NCI-H1048 (cell line): ENCODE results near the gene PLA2G4A.

ENCODE experiments used
- DNase-seq: peaks from one replicate; lab custom pipeline; 2025; lab: John Stamatoyannopoulos, UW

Gene PLA2G4A

DNA sequence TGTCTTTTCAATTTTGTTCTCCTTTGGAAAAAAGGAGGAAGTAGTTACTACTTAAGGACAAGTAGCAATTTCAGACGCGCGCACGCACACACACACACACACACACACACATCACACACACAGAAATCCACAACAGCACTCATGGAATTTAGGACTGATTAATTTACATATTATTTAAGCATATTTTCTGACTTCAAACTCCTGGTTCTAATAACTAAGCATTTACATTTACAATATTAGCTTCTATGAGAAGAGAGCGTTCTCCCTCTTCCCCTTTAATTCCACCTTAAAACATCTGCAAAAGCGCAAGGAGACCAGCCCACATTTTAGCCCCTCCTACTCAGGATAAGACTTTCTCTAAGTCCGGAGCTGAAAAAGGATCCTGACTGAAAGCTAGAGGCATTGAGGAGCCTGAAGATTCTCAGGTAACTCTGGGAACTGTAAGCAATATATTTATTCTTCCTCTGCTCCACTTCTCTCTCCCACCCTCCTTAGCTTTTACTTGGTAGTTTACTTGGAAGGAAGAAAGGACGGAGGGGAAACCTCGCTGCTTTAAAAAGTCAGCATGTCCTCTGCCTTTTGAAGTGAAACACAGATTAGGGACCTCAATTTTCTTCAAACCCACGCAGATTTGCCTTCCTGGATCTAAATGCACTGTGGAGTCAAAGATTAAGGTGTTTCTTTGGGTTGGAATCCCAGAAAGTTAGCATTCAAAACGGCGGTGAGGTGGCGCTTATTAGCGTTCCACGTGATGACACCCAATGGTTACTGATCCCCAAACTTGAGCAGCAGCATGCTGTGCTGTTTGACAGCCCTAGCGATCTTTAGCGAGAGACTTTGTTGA is at the start of gene PLA2G4A:
Gene PLA2G4A (plus strand): TSS at position 339 of the 844 bp plus-strand sequence. CDS start 25,406 bp downstream, outside the sequence.
- no peak for DNase-seq

- DNase-seq = no peak
These were observed 48.7 kb upstream of the PLA2G4A start for GRCh38 chr1:186780076-186780475.

- DNase-seq = no peak
These were observed 47.0 kb upstream of the PLA2G4A start for GRCh38 chr1:186781730-186782129.

DNA sequence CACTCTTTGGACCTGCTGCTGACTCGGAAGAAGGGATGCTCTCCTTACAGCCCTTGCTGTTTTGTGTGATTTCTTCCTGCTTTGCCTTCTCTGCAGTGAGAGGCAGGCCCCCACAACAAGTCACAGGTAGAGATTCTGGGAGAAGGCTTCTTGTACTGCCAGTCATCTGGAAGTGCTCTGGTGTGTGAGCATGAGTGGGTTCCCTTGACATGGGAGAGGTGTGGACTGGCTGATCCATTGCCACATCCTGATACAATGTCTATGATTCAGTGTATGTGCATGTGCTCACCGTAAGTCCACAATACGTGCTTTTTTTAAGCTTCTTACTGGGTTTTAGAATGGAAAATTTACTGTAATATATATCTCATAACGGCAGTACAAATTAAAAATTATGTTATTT is 46.0 kb upstream of the PLA2G4A start:
- DNase-seq = no peak

DNA sequence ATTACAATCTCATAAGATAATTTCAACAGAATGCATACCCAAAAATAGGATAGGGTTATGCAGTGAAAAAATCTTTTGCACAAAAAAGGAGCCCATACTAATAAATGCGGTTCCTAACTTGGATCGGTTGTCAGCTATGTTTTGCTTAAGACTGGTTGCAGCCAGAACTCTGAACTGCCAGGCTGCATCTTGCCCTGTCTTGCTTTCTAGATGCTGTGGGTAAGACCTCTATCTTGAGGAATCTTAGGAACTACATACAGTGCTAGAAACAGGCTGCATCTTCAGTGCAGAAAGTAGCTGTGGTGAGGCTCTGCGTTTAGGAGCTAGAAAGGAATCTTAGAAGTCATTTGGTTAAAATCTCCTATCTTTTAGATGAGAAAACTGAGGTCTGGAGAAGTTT is 45.6 kb upstream of the PLA2G4A start:
- no peak for DNase-seq

- DNase-seq = no peak
These were observed 43.2 kb upstream of the PLA2G4A start for GRCh38 chr1:186785503-186785902.

GRCh38 chr1:186790101-186790500 is 38.6 kb upstream of the PLA2G4A start:
- no peak for DNase-seq

DNA sequence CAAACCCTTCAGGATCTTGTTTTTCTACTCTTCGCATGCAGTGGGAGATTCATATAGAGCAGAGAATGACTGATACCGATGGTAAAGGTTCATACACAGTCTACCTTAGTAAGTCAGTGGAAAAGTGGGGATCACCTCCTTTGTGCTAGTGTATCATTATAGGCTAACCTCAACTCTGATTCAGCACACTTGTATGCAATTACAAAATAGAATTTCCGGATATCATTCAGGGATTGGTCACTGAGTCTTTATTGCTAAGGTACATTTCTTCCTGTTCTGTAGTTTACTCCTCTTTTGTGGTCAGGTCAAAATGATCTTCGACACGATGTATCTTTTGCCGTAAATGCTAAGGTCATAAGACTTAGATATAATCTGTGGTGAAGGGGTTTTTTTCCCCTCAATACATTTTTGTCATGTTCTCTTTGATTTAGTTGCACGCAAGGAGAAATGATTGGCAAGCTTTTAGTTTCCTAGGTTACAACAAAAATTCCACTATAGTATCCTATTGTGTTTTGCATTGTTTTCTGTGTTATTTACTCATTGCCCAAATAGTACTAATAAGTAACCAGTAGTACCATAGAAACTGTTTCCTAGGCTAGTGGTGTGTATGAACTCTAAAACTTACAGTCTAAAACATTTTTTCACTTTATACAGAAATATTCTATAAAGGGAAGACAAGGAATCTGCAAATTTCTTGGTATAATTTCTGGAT is 35.7 kb upstream of the PLA2G4A start:
- DNase-seq = no peak

DNA sequence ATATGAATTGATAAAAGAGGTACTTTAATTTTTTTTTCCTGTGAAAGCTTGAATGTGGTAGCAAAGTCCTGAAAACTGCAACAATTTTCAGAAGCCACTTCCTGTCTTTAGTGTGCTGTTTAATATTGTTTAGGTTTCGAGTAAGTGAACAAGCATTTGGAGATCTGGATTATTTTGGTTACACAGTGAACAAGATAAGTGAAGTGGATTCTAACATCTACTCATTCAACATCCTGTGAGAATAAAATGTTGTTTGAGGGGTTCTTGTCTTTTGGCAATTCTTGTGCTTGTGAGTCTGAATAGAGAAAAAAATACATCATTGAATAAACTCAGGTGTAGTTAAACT is 35.2 kb upstream of the PLA2G4A start:
- DNase-seq = no peak

- DNase-seq = no peak
These were observed 29.6 kb upstream of the PLA2G4A start for GRCh38 chr1:186798960-186799688.

DNA sequence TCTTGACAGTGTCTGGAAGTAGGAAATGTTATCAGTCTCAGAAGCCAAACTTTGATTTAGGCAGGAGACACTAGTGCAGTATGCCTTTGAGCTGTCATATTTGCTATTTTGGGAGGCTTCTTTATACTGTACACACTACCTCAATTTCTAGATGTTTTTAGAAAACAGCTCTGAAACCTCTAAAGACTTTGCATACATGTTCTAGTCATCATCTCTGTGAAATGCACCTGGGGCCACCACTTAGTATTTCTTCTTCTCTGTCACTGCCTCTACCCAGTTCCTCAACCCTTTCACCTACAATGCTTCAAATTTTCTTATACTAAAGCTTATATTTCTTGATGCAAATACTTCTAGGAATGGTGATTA is 29.1 kb upstream of the PLA2G4A start:
- no peak for DNase-seq

DNA sequence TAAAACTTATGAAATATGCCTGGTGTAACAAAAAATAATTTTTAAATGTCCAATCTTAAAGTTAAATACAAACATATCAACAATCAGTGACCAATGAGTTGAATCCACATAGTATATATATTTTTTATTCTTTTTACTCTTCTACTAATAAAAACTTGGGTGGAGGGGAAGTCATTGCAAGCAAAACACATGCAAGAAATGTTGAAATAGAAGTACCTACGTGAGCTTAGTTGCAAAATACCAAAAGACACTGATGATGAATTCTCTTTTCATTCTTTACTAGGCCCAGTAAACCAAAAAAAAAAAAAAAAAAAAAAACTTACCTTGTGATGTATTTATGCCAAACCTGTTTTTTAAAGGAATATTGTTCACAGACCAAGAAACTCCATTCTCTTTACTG is 26.4 kb upstream of the PLA2G4A start:
- no peak for DNase-seq

GRCh38 chr1:186804679-186805078 is 24.1 kb upstream of the PLA2G4A start:
- no peak for DNase-seq

- DNase-seq = no peak
These were observed 22.3 kb upstream of the PLA2G4A start for GRCh38 chr1:186806477-186806876.

- no peak for DNase-seq
These were observed 21.6 kb upstream of the PLA2G4A start for GRCh38 chr1:186807163-186807562.

DNA sequence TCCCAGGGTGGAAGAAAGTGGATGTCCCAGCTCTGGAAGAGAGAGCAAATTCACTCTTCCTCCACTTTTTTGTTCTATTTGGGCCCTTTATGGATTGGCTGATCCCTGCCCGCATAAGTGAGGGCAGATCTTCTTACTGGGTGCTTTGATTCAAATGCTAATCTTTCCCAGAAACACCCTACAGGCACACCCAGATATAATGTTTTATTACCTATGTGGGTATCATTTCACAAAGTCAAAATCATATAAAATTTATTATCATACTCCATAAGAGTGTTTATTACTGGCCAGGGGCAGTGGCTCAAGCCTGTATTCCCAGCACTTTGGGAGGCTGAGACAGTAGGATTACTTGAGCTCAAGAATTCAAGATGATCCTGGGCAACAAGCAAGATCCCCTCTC is 16.9 kb upstream of the PLA2G4A start:
- no peak for DNase-seq

DNA sequence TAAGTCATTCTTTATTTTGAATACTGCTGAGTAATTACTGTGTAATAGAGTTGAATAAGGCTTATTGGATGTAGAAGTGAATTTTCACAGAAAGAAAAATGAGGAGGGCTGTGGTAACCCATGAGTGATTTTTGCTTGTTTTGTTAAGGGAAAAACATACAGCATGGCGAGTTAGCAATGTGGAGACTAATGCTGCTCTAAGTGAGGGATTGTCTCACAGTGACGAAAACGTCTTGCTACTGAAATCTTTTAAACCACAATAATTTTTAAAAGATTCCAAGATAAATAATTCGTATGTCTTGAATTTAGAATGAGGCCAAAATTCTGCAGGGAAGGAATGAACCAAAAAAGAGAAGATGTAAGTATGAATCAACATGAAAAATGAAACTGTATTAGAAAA is 16.2 kb upstream of the PLA2G4A start:
- DNase-seq = no peak

DNA sequence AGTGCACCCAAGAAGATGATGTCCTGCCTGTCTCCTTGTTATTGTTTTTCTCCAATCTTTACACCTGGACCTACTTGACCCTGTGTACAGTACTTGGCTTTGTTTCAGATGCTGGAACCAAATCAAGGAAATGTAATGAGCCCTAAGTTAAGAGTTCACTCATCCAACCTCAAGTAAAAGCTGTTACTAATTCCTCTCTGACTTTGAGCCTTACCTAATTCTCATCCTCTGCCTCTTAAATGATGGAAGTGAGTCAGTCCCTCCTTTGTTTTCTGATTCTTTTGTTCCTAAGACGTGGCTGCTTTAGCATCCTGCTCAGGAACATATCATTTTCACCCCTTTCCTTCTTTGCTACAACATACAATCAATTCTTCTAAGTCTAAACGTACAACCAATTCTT is 15.3 kb upstream of the PLA2G4A start:
- DNase-seq = no peak

- no peak for DNase-seq
These were observed 9.6 kb upstream of the PLA2G4A start for GRCh38 chr1:186819126-186819525.

DNA sequence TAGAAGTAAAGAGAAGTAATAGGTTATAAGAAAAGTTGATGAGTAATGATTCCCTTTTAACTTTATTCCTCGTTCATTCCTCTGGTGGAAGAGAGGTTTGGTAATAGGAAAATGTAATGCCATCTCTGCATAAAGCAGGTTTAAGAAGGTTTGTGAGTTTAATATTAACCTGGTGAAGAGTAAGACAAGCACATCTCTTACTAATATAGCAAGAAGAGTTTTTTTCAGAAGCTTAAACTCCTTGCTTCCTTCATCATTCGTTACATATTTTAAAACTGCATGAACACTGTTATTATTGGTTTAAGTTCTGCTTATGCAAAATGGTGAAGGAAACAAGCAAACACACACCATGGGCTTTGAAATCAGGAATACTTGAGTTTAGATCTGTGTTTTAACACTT is 9.2 kb upstream of the PLA2G4A start:
- DNase-seq = no peak

DNA sequence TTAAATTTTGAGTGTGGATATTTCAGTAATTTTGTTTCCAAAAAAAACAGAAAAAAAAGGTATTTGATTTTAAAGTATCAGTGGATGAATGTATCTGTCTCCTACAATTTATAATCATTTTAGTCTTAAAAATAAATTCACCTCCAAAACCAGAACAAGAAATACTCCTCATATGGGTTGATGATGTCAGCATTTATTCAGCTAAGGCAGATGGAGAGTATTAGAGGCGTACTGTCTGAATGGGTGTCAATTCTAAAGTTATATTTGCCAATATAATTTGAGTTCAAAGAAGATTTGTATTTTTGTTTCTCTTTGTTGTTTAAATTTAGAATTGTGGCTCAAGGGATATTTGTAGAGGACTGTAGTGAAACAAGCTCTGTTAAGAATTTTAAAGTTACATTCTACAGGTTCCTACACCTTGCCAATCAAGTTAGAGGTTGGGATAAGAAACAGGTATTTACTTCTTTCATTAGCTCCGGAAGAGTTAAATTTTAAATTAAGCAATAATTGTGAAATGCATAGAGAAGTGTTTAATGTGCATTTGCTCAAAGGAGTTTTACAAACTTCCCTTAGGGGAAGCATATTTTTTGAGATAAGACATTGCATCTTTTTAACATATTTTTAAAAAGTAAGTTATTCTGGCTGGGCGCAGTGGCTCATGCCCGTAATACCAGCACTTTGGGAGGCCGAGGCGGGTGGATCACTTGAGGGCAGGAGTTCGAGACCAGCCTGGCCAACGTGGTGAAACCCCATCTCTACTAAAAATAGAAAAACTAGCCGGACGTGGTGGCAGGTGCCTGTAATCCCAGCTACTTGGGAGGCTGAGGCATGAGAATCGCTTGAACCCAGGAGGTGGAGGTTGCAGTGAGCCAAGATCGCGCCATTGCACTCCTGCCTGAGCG is 1.2 kb downstream of the PLA2G4A start:
- DNase-seq = no peak

GRCh38 chr1:186831168-186831567 is 2.4 kb downstream of the PLA2G4A start:
- DNase-seq = no peak
